Ovary (tissue), 3 donors: ENCODE data around the gene HOXD11.

Experiments used
- CTCF ChIP-seq, 3 donors: fragments of 450-650 bp in 2 of 3; fragments of 200-600 bp in 1 of 3; IDR thresholded peaks; one replicate each; pipeline versions ENCODE4 v1.5.1 to v1.8.0; 2016 to 2022; ENCODE audit warnings: antibody characterized with exemption in 3 of 3, mild to moderate bottlenecking in 1 of 3
- EP300 ChIP-seq: sonication (generic); formaldehyde crosslinking; IDR thresholded peaks from one replicate; pipeline ENCODE4 v1.6.1; 2017; ENCODE audit warnings: antibody characterized with exemption
- POLR2A ChIP-seq: fragments of 450-650 bp; IDR thresholded peaks from one replicate; pipeline ENCODE4 v1.6.1; 2017; ENCODE audit warnings: antibody characterized with exemption, mild to moderate bottlenecking, moderate library complexity
- donor health status: DM: no; HTN: no; CAD: no.

DNA sequence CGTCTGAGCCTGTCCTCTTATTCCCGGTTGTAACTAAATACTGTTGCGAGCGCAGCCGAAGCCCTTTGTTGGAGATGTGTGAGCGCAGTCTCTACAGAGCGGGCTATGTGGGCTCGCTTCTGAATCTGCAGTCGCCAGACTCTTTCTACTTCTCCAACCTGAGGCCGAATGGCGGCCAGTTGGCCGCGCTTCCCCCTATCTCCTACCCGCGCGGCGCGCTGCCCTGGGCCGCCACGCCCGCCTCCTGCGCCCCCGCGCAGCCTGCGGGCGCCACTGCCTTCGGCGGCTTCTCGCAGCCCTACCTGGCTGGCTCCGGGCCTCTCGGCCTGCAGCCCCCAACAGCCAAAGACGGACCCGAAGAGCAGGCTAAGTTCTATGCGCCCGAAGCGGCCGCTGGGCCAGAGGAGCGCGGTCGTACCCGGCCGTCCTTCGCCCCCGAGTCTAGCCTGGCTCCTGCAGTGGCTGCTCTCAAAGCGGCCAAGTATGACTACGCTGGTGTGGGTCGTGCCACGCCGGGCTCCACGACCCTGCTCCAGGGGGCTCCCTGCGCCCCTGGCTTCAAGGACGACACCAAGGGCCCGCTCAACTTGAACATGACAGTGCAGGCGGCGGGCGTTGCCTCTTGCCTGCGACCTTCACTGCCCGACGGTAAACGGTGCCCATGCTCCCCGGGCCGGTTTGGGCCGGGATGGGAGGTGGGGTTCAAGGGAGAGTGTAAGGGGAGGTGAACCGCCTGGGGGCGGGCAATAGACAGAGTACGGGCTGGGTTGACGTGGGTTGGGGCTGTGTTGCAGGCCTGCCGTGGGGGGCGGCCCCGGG is 7.1 kb upstream of the HOXD11 start, which contains the start of gene HOXD12:
- TF ChIP-seq CTCF (IDR thresholded peaks at IDR 0.05): no peak
- no peak for TF ChIP-seq EP300
- no peak for TF ChIP-seq POLR2A
